ENCODE measurements around the gene NIM1K. TPM values are rescaled to one million over a fixed set of nuclear protein-coding genes. Genes with fewer than 3 reads are reported as not detected.

NIM1K gene
- total RNA-seq, 1 experiment from 2014 or later, result 0.59 TPM

DNA sequence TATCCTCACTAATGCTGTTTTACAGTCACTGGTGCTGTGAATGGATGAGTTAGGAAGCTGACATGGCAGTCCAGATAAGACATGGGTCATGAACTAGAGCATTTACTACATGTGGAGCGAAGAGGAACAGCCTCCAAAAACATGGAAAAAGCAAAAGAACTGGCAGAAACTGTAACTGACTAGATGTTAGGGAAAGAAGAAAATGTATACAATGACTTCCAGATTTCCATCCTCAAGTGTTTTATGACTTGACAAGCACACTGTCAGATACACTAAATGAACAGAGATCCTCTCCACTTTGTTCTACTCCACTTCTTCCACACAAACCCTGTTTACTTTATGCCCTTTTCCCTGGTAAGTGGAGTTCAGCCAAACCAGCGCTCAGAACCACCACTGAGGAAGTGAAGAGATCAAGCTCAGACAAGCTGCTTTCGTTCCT lies 109.6 kb downstream of the NIM1K start:
- intact Hi-C loops (cut with micrococcal nuclease; ENCODE audit: unreplicated experiment) (no loop called here), in situ Hi-C loops (cut with HindIII; ENCODE audit: low pct_unique_long_range_greater_than_20kb, low sequenced_read_pairs) (no loop called here)
- POLR2A ChIA-PET, result no interaction called here

DNA sequence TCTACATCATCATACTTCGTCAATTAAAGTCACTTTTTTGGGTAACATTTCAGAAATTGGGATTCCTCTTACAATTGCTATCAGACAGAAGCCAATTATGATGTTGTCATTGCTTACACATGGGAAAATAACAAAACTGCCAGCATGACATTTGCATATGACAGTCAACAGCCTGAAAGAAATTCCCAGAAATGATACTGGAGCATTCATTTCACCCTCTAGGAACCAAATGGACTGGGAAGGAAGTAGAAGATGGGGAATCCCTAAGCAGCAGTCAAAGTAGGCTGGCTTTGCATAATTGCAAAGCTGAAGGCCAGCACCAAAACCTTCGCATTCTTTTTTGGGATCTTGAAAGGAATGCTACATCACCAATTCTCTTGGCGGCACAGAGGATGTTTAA lies 110.5 kb downstream of the NIM1K start:
- in situ Hi-C loops (cut with HindIII; ENCODE audit: low pct_unique_long_range_greater_than_20kb, low sequenced_read_pairs) (no loop called here), intact Hi-C loops (cut with micrococcal nuclease; ENCODE audit: unreplicated experiment) (no loop called here)
- ATAC-seq (no peak), DNase-seq (ENCODE audit: low read depth, low spot score) (no peak)
- H3K27ac ChIP-seq (ENCODE audit: low read length), result no peak overlapping the region
- TF ChIP-seq REST (IDR thresholded peaks at IDR 0.05; ENCODE audit: insufficient read depth in 1 of 2, low read depth in 2 of 2, low read length in 1 of 2) (no peak), CTCF (IDR thresholded peaks at IDR 0.05) (no peak), TCF7L2 (IDR thresholded peaks at IDR 0.05; ENCODE audit: low read depth, low read length) (no peak), POLR2AphosphoS5 (IDR thresholded peaks at IDR 0.05; ENCODE audit: low read depth, low read length) (no peak), SIN3A (IDR thresholded peaks at IDR 0.05; ENCODE audit: borderline replicate concordance, insufficient read depth, low read depth, low read length) (no peak)
- no peaks in the 10 kb centered on the region for H3K4me1 ChIP-seq (ENCODE audit: control insufficient read depth, insufficient read depth, low read length)
- CTCF ChIA-PET, result no interaction called here
- POLR2A ChIA-PET, result no interaction called here
- H3K4me3 ChIP-seq (ENCODE audit: low read depth in 2 of 2, low read length in 2 of 2), result no peak overlapping the region
- H3K9me3 ChIP-seq (ENCODE audit: control insufficient read depth, insufficient read depth, low read depth, low read length), result no peaks in the 10 kb centered on the region
- peaks cover 9% of the 10 kb centered on the region for H3K36me3 ChIP-seq (ENCODE audit: control insufficient read depth, insufficient read depth, low read length)
- H3K27me3 ChIP-seq (ENCODE audit: control insufficient read depth, insufficient read depth, low read length), result no peaks in the 10 kb centered on the region
- no TSS peak for BruUV-seq (replicated peaks)

More for the DNA sequence above, 109.6 kb downstream of the NIM1K start:
- H3K4me3 ChIP-seq (ENCODE audit: low read depth in 2 of 2, low read length in 2 of 2), result no peak overlapping the region
- TF ChIP-seq CTCF (IDR thresholded peaks at IDR 0.05) (no peak), REST (IDR thresholded peaks at IDR 0.05; ENCODE audit: insufficient read depth in 1 of 2, low read depth in 2 of 2, low read length in 1 of 2) (no peak), SIN3A (IDR thresholded peaks at IDR 0.05; ENCODE audit: borderline replicate concordance, insufficient read depth, low read depth, low read length) (no peak), POLR2AphosphoS5 (IDR thresholded peaks at IDR 0.05; ENCODE audit: low read depth, low read length) (no peak), TCF7L2 (IDR thresholded peaks at IDR 0.05; ENCODE audit: low read depth, low read length) (no peak)
- peaks cover 13% of the 10 kb centered on the region for H3K36me3 ChIP-seq (ENCODE audit: control insufficient read depth, insufficient read depth, low read length)
- BruUV-seq (replicated peaks), result no TSS peak
- no peak for DNase-seq (ENCODE audit: low read depth, low spot score)
- no peak overlapping the region for H3K27ac ChIP-seq (ENCODE audit: low read length)
- CTCF ChIA-PET, result no interaction called here
- ATAC-seq, result no peak
- H3K4me1 ChIP-seq (ENCODE audit: control insufficient read depth, insufficient read depth, low read length), result no peaks in the 10 kb centered on the region
- no peaks in the 10 kb centered on the region for H3K9me3 ChIP-seq (ENCODE audit: control insufficient read depth, insufficient read depth, low read depth, low read length)
- no peaks in the 10 kb centered on the region for H3K27me3 ChIP-seq (ENCODE audit: control insufficient read depth, insufficient read depth, low read length)

Data from Panc1 (cell line).